Duodenal mucosa (tissue), 2 donors: Measurements from ENCODE around the gene COL27A1.
A peak's percentile ranks its signal among the peaks of the same experiment; 100 is the strongest.

ENCODE experiments used
- H3K27ac ChIP-seq: one replicate; pipeline ENCODE4 v1.7.0; 2013; ENCODE audit warnings: low read depth, low read length
- H3K27me3 ChIP-seq, 2 donors: one replicate each; pipeline ENCODE4 v1.7.0; 2013; ENCODE audit warnings: low read length in 2 of 2, control low read depth in 1 of 2; ENCODE audit not compliant: insufficient read depth in 2 of 2, control insufficient read depth in 1 of 2
- H3K36me3 ChIP-seq, 2 donors: one replicate each; pipeline ENCODE4 v1.7.0; 2013; ENCODE audit warnings: low read length in 2 of 2, control low read depth in 1 of 2; ENCODE audit not compliant: insufficient read depth in 2 of 2, control insufficient read depth in 1 of 2
- H3K4me1 ChIP-seq, 2 donors: one replicate each; pipeline ENCODE4 v1.7.0; 2013; ENCODE audit warnings: low read length in 2 of 2, control low read depth in 1 of 2; ENCODE audit not compliant: insufficient read depth in 2 of 2, control insufficient read depth in 1 of 2
- H3K4me3 ChIP-seq, 2 donors: one replicate each; pipeline ENCODE4 v1.7.0; 2013; ENCODE audit warnings: low read length in 2 of 2, low read depth in 1 of 2
- H3K9ac ChIP-seq, 2 donors: one replicate each; pipeline ENCODE4 v1.7.0; 2013; ENCODE audit warnings: low read length in 2 of 2, low read depth in 1 of 2
- H3K9me3 ChIP-seq, 2 donors: one replicate each; pipeline ENCODE4 v1.7.0; 2013; ENCODE audit warnings: low read length in 2 of 2, control low read depth in 1 of 2; ENCODE audit not compliant: control insufficient read depth in 1 of 2

Gene COL27A1

GRCh38 chr9:114216976-114217375, 61.6 kb downstream of the COL27A1 start:
- no peak overlapping the region for H3K4me3 ChIP-seq
- no peaks in the 10 kb centered on the region for H3K36me3 ChIP-seq
- H3K9me3 ChIP-seq, result no peaks in the 10 kb centered on the region
- H3K4me1 ChIP-seq, result peaks cover 0 to 4% of the 10 kb centered on the region in 2 donors
- no peak overlapping the region for H3K9ac ChIP-seq
- no peaks in the 10 kb centered on the region for H3K27me3 ChIP-seq
- no peak overlapping the region for H3K27ac ChIP-seq

GRCh38 chr9:114218264-114219120, 63.2 kb downstream of the COL27A1 start:
- no peak overlapping the region for H3K9ac ChIP-seq
- H3K27ac ChIP-seq, result peak overlapping the region; percentile 35
- H3K27me3 ChIP-seq, result no peaks in the 10 kb centered on the region
- H3K4me3 ChIP-seq, result no peak overlapping the region
- H3K36me3 ChIP-seq, result no peaks in the 10 kb centered on the region
- no peaks in the 10 kb centered on the region for H3K9me3 ChIP-seq
- H3K4me1 ChIP-seq, result peaks cover 0 to 4% of the 10 kb centered on the region in 2 donors

- H3K9me3 ChIP-seq, result no peaks in the 10 kb centered on the region
- H3K9ac ChIP-seq, result no peak overlapping the region
- peak overlapping the region; percentile 35 for H3K27ac ChIP-seq
- no peak overlapping the region for H3K4me3 ChIP-seq
- peaks cover 0 to 4% of the 10 kb centered on the region in 2 donors for H3K4me1 ChIP-seq
- H3K36me3 ChIP-seq, result no peaks in the 10 kb centered on the region
- H3K27me3 ChIP-seq, result no peaks in the 10 kb centered on the region
Measured at GRCh38 chr9:114220061-114220541, 64.8 kb downstream of the COL27A1 start.

- Histone ChIP-seq H3K4me1 (peaks cover 0 to 4% of the 10 kb centered on the region in 2 donors), H3K9ac (no peak overlapping the region), H3K27ac (no peak overlapping the region), H3K9me3 (no peaks in the 10 kb centered on the region), H3K4me3 (no peak overlapping the region), H3K27me3 (no peaks in the 10 kb centered on the region), H3K36me3 (no peaks in the 10 kb centered on the region)
Measured at GRCh38 chr9:114221706-114222465, 66.5 kb downstream of the COL27A1 start.

GRCh38 chr9:114223564-114224246, 68.4 kb downstream of the COL27A1 start:
- H3K27ac ChIP-seq, result no peak overlapping the region

GRCh38 chr9:114224247-114224610, 68.9 kb downstream of the COL27A1 start:
- H3K36me3 ChIP-seq, result no peaks in the 10 kb centered on the region
- no peak overlapping the region for H3K27ac ChIP-seq
- no peaks in the 10 kb centered on the region for H3K9me3 ChIP-seq
- no peak overlapping the region for H3K4me3 ChIP-seq
- H3K4me1 ChIP-seq, result peaks cover 0 to 4% of the 10 kb centered on the region in 2 donors
- H3K27me3 ChIP-seq, result no peaks in the 10 kb centered on the region
- H3K9ac ChIP-seq, result no peak overlapping the region

More at GRCh38 chr9:114223564-114224246, 68.4 kb downstream of the COL27A1 start:
- H3K9me3 ChIP-seq, result no peaks in the 10 kb centered on the region
- H3K4me3 ChIP-seq, result no peak overlapping the region
- no peak overlapping the region for H3K9ac ChIP-seq
- peaks cover 0 to 4% of the 10 kb centered on the region in 2 donors for H3K4me1 ChIP-seq
- H3K36me3 ChIP-seq, result no peaks in the 10 kb centered on the region
- no peaks in the 10 kb centered on the region for H3K27me3 ChIP-seq

GRCh38 chr9:114225561-114226212, 70.3 kb downstream of the COL27A1 start:
- Histone ChIP-seq H3K27ac (no peak overlapping the region), H3K9me3 (no peaks in the 10 kb centered on the region), H3K4me1 (no peaks in the 10 kb centered on the region), H3K4me3 (no peak overlapping the region), H3K36me3 (no peaks in the 10 kb centered on the region), H3K27me3 (no peaks in the 10 kb centered on the region), H3K9ac (no peak overlapping the region)

GRCh38 chr9:114226246-114227055, 71.1 kb downstream of the COL27A1 start:
- no peak overlapping the region for H3K9ac ChIP-seq
- no peaks in the 10 kb centered on the region for H3K4me1 ChIP-seq
- no peak overlapping the region for H3K4me3 ChIP-seq
- H3K36me3 ChIP-seq, result no peaks in the 10 kb centered on the region
- H3K27ac ChIP-seq, result no peak overlapping the region
- no peaks in the 10 kb centered on the region for H3K27me3 ChIP-seq
- no peaks in the 10 kb centered on the region for H3K9me3 ChIP-seq

GRCh38 chr9:114227288-114228015, 72.1 kb downstream of the COL27A1 start:
- no peaks in the 10 kb centered on the region for H3K4me1 ChIP-seq
- H3K36me3 ChIP-seq, result no peaks in the 10 kb centered on the region
- no peaks in the 10 kb centered on the region for H3K27me3 ChIP-seq
- H3K27ac ChIP-seq, result no peak overlapping the region
- H3K4me3 ChIP-seq, result no peak overlapping the region
- H3K9ac ChIP-seq, result no peak overlapping the region
- H3K9me3 ChIP-seq, result no peaks in the 10 kb centered on the region
